HL-60/S4 (cell line): ENCODE data around the gene MAP2K3.

Experiments
- in situ Hi-C: fragments of 300-500 bp; cut with MboI; formaldehyde crosslinking; loops from 2 replicates; pipeline ENCODE4 v1.14.3; 2022; ENCODE audit warnings: low sequenced_read_pairs

The MAP2K3 gene

GRCh38 chr17:21252796-21253645 lies 31.5 kb upstream of the MAP2K3 start, which contains the start of gene NATD1:
NATD1 (minus strand) TSS chr17:21253410; CDS start chr17:21253264, 146 bp downstream.
- in situ Hi-C loops, result no loop called here

DNA sequence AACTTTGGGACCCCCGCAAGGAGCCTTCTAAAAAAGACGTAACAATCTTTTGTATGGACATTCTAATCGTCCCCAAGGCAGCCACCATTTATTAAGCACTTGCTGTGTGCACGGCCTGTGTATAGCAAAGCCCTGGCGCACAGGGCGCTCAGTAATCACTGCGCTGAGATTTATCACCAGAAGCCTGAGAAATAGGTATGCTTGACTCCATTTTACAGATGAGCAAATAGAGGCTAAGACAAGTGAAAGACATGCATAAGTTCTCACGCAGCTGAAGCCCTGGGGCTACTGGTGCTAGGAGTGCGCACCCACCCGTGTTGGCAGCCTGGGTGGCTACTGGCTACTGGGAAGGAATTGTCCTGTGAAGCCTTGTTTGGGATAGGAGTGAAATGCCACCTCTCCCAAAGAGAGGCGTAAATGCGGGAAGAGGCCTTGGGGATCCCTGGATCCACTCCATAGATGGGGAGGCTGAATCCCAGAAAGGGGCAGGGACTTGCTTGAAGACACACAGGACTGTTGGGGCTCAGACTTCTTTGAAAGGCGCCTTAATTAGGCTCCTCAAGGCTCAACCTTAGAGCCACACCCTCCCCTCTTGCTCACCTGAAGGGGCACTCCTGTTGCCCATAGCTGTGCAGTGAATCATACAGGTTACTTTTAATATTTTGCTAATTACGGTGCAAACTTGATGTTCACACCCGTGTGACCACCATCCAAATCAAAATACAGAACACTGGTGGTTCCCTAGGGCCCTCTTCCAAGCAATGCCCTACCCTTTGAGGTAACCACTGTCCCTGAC lies 30.7 kb upstream of the MAP2K3 start:
- in situ Hi-C loops, result no loop called here

DNA sequence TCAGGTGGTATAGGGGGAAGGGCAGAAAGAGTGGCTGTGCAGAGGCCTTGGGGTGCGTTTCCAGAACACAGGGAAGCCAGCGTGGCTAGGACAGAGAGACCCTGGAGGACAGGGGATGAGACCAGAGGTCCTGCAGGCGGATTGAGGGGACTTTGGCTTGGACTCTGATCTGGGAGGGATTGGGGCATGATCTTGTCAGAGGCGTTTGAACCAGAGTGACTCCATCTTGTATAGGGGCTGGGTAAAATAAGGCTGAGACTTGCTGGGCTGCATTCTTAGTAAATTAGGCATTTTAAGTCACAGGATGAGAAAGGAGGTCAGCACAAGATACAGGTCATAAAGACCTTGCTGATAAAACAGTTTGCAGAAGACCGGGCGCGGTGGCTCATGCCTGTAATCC lies 25.9 kb upstream of the MAP2K3 start:
- in situ Hi-C loops, result no loop called here

DNA sequence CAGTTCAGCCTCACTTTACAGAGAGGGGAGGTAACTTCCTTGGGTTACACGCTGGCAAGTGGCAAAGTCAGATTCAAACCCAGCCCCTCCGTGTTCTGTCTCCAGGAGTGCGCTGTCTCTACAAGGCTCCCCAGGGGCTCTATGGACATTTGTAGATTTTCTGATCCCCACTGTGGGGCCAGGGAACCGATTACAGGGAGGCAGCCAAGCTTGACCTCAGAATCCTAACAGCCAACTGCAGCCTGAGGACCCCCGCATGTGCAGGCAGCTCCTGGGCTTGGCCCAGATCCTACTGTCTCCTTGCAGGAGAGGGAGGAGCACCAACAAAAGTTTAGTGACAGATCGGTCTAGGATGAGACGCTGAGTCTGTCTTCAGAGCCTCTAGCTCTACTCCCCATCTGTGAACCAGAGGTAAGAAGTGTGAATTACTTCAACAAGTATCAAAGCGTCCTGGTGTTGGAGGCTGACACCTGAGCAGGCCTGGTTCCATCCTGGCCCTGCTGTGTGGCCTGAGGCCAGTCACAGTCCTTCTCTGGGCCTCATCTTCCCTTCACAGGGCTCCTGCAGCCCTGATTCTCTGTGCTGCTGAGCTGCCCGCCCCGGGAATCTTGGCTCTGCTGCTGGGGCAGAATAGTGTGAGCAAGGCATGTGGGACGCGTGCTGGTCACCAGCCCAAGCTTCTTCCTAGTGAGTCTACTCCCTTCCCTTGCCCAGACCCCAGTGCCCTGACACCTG lies 22.1 kb upstream of the MAP2K3 start:
- in situ Hi-C loops, result no loop called here

DNA sequence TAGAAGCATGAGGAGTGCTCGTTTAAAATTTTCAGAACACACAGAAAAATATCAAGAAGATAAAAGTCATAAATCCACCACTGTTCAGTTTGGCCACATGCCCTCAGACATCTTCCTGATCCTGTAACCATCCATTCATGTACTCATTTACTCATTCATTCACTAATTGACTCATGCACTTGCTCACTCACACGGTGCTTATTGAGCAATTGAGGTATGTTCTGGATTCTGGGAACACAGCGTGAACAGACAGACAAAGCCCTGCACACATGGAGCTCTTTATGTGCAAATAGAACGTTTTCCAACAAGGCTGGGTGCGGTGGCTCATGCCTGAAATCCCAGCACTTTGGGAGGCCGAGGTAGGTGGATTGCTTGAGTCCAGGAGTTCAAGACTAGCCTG lies 21.1 kb upstream of the MAP2K3 start:
- in situ Hi-C loops, result no loop called here

DNA sequence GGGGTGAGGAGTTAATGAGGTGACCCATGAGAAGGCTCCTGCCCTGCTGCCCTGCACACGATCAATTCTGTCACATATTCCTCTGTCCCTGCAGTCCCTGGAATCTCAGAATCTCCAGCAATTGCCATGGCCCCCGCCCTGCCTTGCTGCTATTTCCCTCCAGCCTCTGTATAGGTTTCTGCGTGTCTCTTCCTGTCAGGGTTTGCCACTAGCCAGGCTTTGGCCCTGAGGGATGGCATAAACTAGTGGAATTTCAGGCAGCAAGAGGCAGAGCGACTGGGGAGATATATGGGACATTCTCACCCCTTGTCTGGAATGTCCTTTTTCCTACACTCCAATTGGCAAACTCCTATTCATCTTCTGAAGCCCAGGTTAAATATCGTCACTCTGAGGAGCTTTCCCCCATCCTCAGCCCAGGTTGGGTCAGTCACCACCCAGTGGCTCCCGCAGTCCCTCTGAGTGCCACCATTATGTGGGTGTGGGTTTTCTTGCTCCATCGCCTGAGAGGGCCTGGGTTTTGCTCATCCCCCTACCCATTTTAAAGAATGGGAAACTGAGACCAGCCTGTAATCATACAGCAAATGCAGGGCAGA lies 15.8 kb upstream of the MAP2K3 start:
- in situ Hi-C loops, result no loop called here

DNA sequence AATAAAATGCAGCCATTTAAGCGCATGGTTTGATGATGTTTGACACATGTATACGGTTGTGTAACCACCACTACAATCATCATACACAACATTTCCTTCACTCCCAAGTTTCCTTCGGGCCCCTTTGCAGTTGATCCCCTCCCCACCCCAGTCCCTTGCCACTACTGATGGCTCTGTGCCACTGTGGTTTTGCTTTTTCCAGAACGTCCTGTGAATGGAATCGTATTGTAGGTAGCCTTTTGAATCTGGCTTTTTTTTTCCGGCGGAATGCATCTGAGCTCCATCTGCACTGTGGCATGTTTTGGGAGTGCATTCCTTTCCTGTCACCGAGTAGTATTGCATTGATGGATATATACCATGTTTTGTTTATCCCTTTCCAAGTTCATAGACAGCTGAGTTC lies 15.1 kb upstream of the MAP2K3 start:
- in situ Hi-C loops, result no loop called here

DNA sequence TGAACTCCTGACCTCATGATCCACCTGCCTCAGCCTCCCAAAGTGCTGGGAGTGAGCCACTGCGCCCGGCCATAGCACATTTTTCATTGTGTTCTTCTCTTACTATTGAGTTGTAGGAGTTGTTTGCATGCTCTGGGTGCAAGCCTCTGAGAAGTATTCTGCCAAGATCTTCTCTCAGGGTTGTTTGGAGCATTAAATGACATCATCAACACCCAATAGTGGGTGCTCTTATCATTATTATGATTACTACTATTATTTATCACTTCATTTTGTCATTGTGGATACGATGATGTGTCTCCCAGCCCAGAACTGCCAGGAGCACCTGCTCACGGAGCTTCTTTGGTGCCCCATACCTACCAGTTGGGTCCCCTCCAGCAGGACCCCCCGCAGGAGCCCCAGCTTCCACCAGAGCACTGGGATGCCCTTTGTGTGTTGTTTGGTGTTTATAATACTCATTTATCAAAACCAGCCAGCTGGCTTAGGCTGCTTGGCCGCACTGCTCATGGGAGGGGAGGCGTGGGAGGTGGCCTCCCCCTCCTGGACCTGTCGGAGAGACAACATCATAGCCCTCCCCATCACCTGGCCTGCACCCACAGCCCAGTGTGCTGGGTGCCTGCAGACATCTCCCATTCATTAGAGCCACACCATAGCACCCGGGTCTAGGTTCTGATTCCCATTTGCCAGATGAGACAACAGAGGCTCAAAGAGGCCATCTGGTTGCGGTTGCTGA lies 12.9 kb upstream of the MAP2K3 start:
- in situ Hi-C loops, result no loop called here

GRCh38 chr17:21272250-21272649 lies 12.3 kb upstream of the MAP2K3 start:
- in situ Hi-C loops, result no loop called here

DNA sequence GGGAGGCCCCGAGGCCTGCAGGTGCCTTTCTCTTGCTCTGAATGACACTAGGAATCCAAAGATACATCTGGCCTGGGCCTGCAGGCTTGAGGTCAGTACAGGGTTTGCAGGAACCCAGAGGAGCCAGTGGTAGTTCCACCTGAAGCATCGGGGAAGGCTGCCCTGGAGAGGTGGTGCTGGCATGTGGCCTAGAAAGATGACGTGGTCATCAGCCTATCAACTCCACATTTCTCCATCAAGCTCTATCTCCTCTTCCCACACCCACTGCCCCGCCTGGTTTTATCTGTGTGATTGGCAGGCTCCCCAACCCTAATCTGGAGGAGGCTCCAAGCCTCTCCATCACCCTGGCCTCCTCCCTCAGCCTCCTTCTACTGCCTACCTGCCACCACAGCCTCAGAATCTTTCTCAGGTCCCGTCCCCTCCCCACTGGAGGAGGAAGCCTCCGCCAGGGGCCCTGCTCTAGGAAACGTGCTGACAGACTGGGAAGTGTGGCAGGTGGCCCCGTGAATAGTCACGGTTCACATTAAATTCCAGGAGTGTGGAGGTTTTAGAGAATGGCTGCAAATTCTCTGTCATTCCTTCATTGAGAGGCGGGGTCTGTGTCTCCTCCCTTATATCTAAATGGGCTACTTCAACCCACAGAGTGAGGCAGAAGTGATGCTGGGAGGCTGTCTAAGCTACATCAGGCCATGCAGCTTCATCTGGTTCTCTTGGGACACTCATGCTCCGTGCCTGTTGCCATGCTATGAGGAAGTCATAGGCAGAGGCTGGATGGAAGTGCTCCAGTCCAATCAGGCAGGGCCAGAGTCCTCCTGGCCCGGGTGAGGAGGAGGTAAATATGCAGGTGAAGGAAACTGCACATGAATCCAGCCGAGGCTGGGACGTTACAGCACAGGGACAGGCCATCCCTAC lies 11.4 kb upstream of the MAP2K3 start:
- in situ Hi-C loops, result no loop called here

DNA sequence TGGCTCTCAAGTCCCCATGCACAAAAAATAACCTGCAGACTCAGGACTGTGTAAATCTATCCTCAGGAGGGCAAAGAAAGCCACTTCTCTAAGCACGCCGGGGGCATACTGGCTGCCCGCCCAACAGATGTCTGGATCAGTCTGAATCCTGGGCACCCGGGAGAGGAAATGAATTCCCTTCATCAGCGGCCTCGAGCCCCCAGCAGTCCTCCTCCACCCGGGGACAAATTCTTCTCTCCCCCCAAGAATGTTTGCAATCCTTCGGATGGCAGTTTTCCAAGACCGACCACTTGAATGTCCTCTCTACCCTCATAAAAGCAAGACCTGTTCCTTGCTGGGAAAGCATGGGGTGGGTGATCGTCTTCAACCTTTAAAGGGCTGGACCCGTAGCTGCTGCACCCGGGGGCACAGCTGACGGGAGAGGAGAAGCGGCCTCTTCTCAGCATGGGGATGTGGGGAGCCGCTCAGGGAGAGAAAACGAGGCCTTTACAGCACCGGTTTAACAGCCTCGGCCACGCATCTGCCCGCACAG lies 9.4 kb upstream of the MAP2K3 start:
- in situ Hi-C loops, result loop anchor here (25.0 kb wide), 1 partner anchor 237 kb away; no protein-coding TSS in a partner anchor

- in situ Hi-C loops, result loop anchor here (25.0 kb wide), 1 partner anchor 237 kb away; no protein-coding TSS in a partner anchor
Measured at GRCh38 chr17:21275579-21276263, 8.8 kb upstream of the MAP2K3 start.

GRCh38 chr17:21276264-21276588 lies 8.3 kb upstream of the MAP2K3 start:
- in situ Hi-C loops, result loop anchor here (25.0 kb wide), 1 partner anchor 236 kb away; no protein-coding TSS in a partner anchor

- in situ Hi-C loops, result loop anchor here (25.0 kb wide), 1 partner anchor 235 kb away; no protein-coding TSS in a partner anchor
Measured at GRCh38 chr17:21277332-21277731, 7.2 kb upstream of the MAP2K3 start.

DNA sequence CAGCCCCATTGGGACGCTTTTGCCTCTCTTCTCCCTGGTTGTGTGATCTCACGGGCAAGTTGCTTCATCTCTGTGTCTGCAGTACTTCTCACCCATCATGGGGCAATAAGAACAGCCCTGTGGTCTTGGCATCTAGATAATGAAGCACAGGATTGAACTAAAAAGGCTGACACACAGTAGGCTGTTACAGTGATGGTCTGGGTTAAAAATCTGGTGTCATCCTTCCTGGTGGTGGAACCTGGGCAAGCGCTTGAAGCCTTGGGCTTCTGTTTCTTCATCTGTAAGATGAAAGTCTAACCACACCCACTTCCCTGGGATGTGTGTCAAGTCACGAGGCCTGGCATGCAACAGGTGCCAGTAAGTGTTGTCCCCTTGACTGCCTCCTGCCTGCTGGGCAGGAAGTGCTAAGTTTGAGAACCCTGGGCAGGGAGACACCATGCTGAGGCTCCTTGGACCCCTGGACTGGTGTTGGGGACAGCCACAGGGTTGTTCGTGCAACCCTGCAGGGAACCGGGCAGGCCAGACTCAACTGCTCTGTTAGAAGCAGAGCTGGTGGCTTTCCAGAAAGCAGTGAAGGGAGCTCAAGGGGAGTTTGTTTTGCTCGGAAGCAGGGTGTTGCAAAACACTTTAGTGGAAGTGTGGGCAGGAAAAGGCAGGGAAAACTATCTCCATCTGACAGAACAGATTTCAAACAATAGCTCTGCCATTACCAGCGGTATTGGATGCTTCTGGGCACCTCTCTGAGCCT lies 5.9 kb upstream of the MAP2K3 start:
- in situ Hi-C loops, result loop anchor here (25.0 kb wide), 1 partner anchor 234 kb away; no protein-coding TSS in a partner anchor

GRCh38 chr17:21279198-21279535 lies 5.3 kb upstream of the MAP2K3 start:
- in situ Hi-C loops, result loop anchor here (25.0 kb wide), 1 partner anchor 233 kb away; no protein-coding TSS in a partner anchor

DNA sequence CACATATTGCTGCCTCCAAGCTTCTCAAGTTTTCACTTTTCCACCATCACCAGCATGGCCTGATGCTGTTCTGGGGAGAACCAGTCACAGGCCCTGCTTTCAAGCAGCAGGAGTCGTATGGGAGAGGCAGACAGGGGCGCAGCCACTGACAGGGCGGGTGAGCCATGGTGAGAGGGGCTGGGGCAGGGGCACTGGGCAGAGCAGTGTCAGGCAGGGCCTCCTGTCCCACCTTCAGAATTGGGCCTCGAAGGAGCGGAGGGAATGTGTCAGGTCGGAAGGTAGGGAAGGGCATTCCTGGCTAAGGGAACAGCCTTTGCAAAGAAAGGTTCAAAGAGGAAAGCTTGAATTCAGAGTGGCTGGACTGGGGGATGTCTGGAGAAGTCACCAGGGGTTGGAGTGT lies 4.9 kb upstream of the MAP2K3 start:
- in situ Hi-C loops, result loop anchor here (25.0 kb wide), 1 partner anchor 233 kb away; no protein-coding TSS in a partner anchor
